Panc1 (cell line): ENCODE measurements around the gene GGPS1.
"Not testable (repeated sequence)": the region's sequence is repeated elsewhere in the genome, so short reads cannot be mapped to it uniquely, and the experiment has no call there.

Source experiments
- CTCF ChIP-seq: fragments of 450-650 bp; IDR thresholded peaks from 2 replicates; pipeline ENCODE4 v1.5.1; 2017; ENCODE audit warnings: mild to moderate bottlenecking
- POLR2AphosphoS5 ChIP-seq: IDR thresholded peaks from 2 replicates; pipeline ENCODE4 v1.6.1; 2012; ENCODE audit warnings: mild to moderate bottlenecking, low read depth, low read length, moderate library complexity
- REST ChIP-seq, 2 experiments: IDR thresholded peaks; 2 replicates each; pipeline ENCODE4 v1.6.1; 2011 to 2012; ENCODE audit warnings: low read depth in 2 of 2, control low read depth in 1 of 2, low read length in 1 of 2, mild to moderate bottlenecking in 1 of 2, moderate library complexity in 1 of 2; ENCODE audit not compliant: insufficient read depth in 1 of 2
- SIN3A ChIP-seq: IDR thresholded peaks from 2 replicates; pipeline ENCODE4 v1.6.1; 2012; ENCODE audit warnings: low read depth, mild to moderate bottlenecking, low read length, moderate library complexity, borderline replicate concordance; ENCODE audit not compliant: insufficient read depth
- TCF7L2 ChIP-seq: IDR thresholded peaks from 2 replicates; pipeline ENCODE4 v1.6.1; 2011; ENCODE audit warnings: mild to moderate bottlenecking, low read depth, low read length, inconsistent platforms

GRCh38 chr1:235385633-235386032 lies 57.3 kb downstream of the GGPS1 start:
- TF ChIP-seq POLR2AphosphoS5; SIN3A; CTCF; REST (IDR thresholded peaks at IDR 0.05; ENCODE audit: insufficient read depth in 1 of 2, low read depth in 2 of 2, low read length in 1 of 2); TCF7L2: not testable (repeated sequence)
